Prostate gland (tissue), 2 donors: Measurements from ENCODE around the gene NTNG2.

Experiments used
- POLR2A ChIP-seq: fragments of 450-650 bp; IDR thresholded peaks from one replicate; pipeline ENCODE4 v1.6.1; 2016; ENCODE audit warnings: antibody characterized with exemption, mild to moderate bottlenecking
- TF ChIP-seq, protein P1 (sequence below), 4 experiments: fragments of 200-600 bp in 2 of 4; fragments of 450-650 bp in 2 of 4; sonication (generic) in 2 of 4; IDR thresholded peaks; 1 replicate in 3 of 4; 2 replicates in 1 of 4; pipeline ENCODE4 v1.5.1; 2016 to 2019; ENCODE audit warnings: antibody characterized with exemption in 4 of 4, mild to moderate bottlenecking in 2 of 4, moderate library complexity in 2 of 4

GRCh38 chr9:132124800-132125199 lies 37.1 kb upstream of the NTNG2 start:
- TF ChIP-seq, protein P1, sequence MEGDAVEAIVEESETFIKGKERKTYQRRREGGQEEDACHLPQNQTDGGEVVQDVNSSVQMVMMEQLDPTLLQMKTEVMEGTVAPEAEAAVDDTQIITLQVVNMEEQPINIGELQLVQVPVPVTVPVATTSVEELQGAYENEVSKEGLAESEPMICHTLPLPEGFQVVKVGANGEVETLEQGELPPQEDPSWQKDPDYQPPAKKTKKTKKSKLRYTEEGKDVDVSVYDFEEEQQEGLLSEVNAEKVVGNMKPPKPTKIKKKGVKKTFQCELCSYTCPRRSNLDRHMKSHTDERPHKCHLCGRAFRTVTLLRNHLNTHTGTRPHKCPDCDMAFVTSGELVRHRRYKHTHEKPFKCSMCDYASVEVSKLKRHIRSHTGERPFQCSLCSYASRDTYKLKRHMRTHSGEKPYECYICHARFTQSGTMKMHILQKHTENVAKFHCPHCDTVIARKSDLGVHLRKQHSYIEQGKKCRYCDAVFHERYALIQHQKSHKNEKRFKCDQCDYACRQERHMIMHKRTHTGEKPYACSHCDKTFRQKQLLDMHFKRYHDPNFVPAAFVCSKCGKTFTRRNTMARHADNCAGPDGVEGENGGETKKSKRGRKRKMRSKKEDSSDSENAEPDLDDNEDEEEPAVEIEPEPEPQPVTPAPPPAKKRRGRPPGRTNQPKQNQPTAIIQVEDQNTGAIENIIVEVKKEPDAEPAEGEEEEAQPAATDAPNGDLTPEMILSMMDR (IDR thresholded peaks at IDR 0.05): no peak
- TF ChIP-seq POLR2A: no peak
